Cardiac muscle cell (in vitro differentiated cells and primary cell): ENCODE results near the gene C3orf62. TPM values are rescaled to one million over a fixed set of nuclear protein-coding genes. Genes with fewer than 3 reads are reported as not detected.

ENCODE experiments used
- DNase-seq, 2 donors: peaks; one replicate each; pipeline versions ENCODE4 v3.0.0 to v3.0.0-alpha.2; 2010 to 2017; ENCODE audit warnings: low read depth in 1 of 2, low spot score in 1 of 2
- H3K27ac ChIP-seq: fragments of 200-600 bp; sonication (generic); 2 replicates; pipeline ENCODE4 v1.5.1; 2016
- H3K27me3 ChIP-seq: fragments of 200-600 bp; sonication (generic); 2 replicates; pipeline ENCODE4 v1.6.0; 2016; ENCODE audit warnings: control low read depth
- H3K36me3 ChIP-seq: fragments of 200-600 bp; sonication (generic); 2 replicates; pipeline ENCODE4 v1.5.1; 2016; ENCODE audit warnings: control low read depth
- H3K4me1 ChIP-seq: fragments of 200-600 bp; sonication (generic); 2 replicates; pipeline ENCODE4 v1.8.1; 2017; ENCODE audit warnings: low read depth, mild to moderate bottlenecking, mixed run types
- H3K4me3 ChIP-seq: fragments of 200-600 bp; sonication (generic); 2 replicates; pipeline ENCODE4 v1.5.1; 2016; ENCODE audit warnings: mild to moderate bottlenecking
- H3K9me3 ChIP-seq: fragments of 200-600 bp; sonication (generic); 2 replicates; pipeline ENCODE4 v1.5.1; 2017; ENCODE audit warnings: low read depth, mild to moderate bottlenecking, control low read depth
- polyA plus RNA-seq: library from polyadenylated mRNA; unstranded; fragments of >200 nt; fragmentation: Nextera tagmentation; extraction: Ambion mirVana; gene quantifications from 2 replicates; pipeline ENCODE4 v1.2.1, GENCODE V29; 2016
- total RNA-seq: library from RNA; depleted of rRNA; stranded (reverse); fragments of >200 nt; gene quantifications from 2 replicates; pipeline ENCODE4 v1.2.3, GENCODE V29; 2016
- TF ChIP-seq, protein P1 (sequence below): IDR thresholded peaks from 2 replicates; pipeline ENCODE4 v1.5.1; 2012; ENCODE audit warnings: low read depth, mild to moderate bottlenecking, low read length

Gene C3orf62
- total and polyA plus RNA-seq, 2 experiments from 2014 or later = 4.1 to 5.3 TPM

DNA sequence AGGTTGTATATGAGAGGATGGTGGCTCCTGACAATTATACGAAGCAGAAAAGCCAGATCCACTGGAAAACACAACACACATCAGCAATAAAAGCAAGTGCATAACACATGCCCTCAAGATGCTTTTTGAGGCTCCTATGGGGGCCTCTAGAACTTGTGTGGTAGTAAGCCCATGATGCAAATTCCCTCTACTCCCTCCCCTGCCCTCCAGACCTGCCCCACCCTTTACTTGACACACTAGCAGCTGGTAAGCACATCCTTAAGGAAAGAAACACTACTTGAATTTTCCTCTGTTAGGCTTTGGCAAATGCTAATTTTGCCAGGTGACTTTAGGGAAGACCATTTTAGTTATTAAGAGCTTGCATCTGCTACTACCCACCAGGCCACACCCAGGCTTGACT lies 33.6 kb upstream of the C3orf62 start:
- Histone ChIP-seq H3K4me1 (no peaks in the 10 kb centered on the region), H3K4me3 (no peak overlapping the region), H3K9me3 (no peaks in the 10 kb centered on the region), H3K27me3 (no peaks in the 10 kb centered on the region), H3K27ac (no peak overlapping the region), H3K36me3 (peaks cover 40% of the 10 kb centered on the region)
- TF ChIP-seq, protein P1, sequence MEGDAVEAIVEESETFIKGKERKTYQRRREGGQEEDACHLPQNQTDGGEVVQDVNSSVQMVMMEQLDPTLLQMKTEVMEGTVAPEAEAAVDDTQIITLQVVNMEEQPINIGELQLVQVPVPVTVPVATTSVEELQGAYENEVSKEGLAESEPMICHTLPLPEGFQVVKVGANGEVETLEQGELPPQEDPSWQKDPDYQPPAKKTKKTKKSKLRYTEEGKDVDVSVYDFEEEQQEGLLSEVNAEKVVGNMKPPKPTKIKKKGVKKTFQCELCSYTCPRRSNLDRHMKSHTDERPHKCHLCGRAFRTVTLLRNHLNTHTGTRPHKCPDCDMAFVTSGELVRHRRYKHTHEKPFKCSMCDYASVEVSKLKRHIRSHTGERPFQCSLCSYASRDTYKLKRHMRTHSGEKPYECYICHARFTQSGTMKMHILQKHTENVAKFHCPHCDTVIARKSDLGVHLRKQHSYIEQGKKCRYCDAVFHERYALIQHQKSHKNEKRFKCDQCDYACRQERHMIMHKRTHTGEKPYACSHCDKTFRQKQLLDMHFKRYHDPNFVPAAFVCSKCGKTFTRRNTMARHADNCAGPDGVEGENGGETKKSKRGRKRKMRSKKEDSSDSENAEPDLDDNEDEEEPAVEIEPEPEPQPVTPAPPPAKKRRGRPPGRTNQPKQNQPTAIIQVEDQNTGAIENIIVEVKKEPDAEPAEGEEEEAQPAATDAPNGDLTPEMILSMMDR = no peak
- DNase-seq = no peak

DNA sequence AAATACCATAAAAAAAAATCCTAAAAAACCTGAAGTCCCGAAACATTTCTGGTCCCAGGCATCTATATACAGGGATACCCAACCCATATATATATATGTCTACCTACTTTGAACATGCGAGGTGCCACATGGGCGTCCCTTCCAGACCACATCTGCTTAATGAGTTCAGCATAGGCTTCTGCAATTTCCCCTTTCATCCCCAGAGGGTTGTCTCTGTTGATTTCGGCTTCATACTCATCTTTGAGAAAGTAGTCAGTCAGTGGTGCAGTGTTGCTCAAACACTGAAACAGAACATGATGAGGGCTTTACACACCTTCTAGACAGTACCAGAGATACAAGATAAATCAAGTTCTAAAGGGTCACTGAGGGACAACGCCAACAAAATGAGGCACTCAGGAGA lies 28.6 kb upstream of the C3orf62 start:
- no peak overlapping the region for H3K27ac ChIP-seq
- peaks cover 58% of the 10 kb centered on the region for H3K36me3 ChIP-seq
- no peak overlapping the region for H3K4me3 ChIP-seq
- no peak for DNase-seq
- H3K27me3 ChIP-seq = no peaks in the 10 kb centered on the region
- no peaks in the 10 kb centered on the region for H3K9me3 ChIP-seq
- TF ChIP-seq, protein P1 = no peak
- H3K4me1 ChIP-seq = no peaks in the 10 kb centered on the region

DNA sequence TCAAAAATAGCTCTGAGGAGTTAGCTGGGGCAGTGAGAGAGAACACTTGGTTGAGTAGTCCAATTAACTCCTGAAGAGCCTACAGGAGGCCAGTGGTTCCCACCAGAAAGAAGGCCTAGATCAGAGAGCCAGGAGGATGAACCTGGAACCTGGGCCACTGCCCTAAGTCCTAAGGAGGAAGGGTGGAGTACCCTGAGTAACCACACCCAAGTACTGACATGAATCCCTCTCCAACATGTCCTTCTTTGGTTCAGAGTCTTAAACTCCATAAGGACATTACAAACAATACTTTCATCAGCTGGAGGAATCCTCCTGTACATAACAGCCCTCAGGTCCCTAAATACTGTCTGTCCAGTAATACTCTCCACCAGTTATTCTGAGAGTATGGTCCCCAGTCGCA lies 25.6 kb upstream of the C3orf62 start:
- H3K36me3 ChIP-seq = peaks cover 67% of the 10 kb centered on the region
- no peaks in the 10 kb centered on the region for H3K27me3 ChIP-seq
- H3K4me3 ChIP-seq = no peak overlapping the region
- H3K9me3 ChIP-seq = no peaks in the 10 kb centered on the region
- TF ChIP-seq, protein P1 = no peak
- no peaks in the 10 kb centered on the region for H3K4me1 ChIP-seq
- no peak overlapping the region for H3K27ac ChIP-seq
- no peak for DNase-seq

DNA sequence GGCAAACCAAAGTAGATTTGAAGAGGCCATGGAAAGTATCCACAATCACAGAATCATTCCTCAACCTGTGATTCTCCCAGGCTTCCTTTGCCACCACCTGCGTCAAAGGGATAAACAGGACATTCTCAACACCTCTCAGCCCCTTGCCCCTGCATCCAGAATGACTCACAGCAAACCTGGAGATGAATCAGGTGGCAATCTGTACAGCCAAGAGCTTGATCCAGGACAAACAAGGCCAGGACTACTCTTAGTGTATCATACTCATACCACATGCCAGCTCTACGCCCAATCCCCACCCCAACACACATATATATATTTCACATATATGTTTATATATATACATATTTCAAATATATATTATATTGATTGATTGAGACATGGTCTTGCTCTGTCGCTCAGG lies 23.6 kb upstream of the C3orf62 start:
- Histone ChIP-seq H3K4me3 (no peak overlapping the region), H3K4me1 (no peaks in the 10 kb centered on the region), H3K27me3 (no peaks in the 10 kb centered on the region), H3K27ac (no peak overlapping the region), H3K36me3 (peaks cover 66% of the 10 kb centered on the region), H3K9me3 (no peaks in the 10 kb centered on the region)
- TF ChIP-seq, protein P1 = no peak
- no peak for DNase-seq

DNA sequence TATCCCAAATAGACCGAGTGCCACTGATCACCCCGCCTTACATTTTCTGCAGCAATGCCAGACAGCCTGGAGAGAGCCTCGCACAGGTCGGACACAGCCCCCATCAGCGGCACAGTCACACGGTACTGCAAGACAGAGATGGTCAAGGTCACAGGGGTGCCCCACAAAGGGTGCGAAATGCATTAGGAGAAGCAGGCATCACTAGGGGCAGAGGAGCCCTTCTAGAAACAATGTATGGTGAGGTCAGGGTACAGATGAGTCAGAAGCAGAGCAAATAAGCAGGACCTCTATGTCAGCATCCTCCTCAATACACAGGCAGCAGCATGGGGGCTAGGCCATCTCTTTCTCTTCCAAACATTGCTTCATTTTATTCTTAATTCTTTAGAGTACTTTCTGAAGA lies 21.5 kb upstream of the C3orf62 start:
- H3K27ac ChIP-seq = no peak overlapping the region
- no peaks in the 10 kb centered on the region for H3K4me1 ChIP-seq
- no peak overlapping the region for H3K4me3 ChIP-seq
- no peak for DNase-seq
- no peaks in the 10 kb centered on the region for H3K9me3 ChIP-seq
- H3K27me3 ChIP-seq = no peaks in the 10 kb centered on the region
- H3K36me3 ChIP-seq = peaks cover 65% of the 10 kb centered on the region
- TF ChIP-seq, protein P1 = no peak
